Loucy (cell line): ENCODE data around the gene SH3RF3.

Experiments used
- H2AFZ ChIP-seq: fragments of 200-600 bp; sonication (generic); 2 replicates; pipeline ENCODE4 v1.6.0; 2016; ENCODE audit warnings: antibody characterized with exemption, mild to moderate bottlenecking, low read length, moderate library complexity
- H3F3A ChIP-seq: fragments of 200-600 bp; 2 replicates; pipeline ENCODE4 v1.6.0; 2016; ENCODE audit warnings: antibody characterized with exemption, low read depth, mild to moderate bottlenecking
- H3K27me3 ChIP-seq: fragments of 200-600 bp; sonication (generic); 2 replicates; pipeline ENCODE4 v1.6.1; 2014; ENCODE audit warnings: low read length, mild to moderate bottlenecking; ENCODE audit not compliant: insufficient read depth, poor library complexity, severe bottlenecking
- H3K36me3 ChIP-seq: fragments of 200-600 bp; sonication (generic); 2 replicates; pipeline ENCODE4 v1.6.1; 2016; ENCODE audit warnings: low read length; ENCODE audit not compliant: insufficient read depth
- H3K4me1 ChIP-seq: fragments of 200-600 bp; sonication (generic); 2 replicates; pipeline ENCODE4 v1.5.1; 2014; ENCODE audit warnings: low read length, mild to moderate bottlenecking; ENCODE audit not compliant: insufficient read depth, poor library complexity, severe bottlenecking
- H3K4me2 ChIP-seq: fragments of 200-600 bp; sonication (generic); 2 replicates; pipeline ENCODE4 v1.6.0; 2014; ENCODE audit warnings: antibody characterized with exemption, low read length, low read depth, mild to moderate bottlenecking; ENCODE audit not compliant: poor library complexity, severe bottlenecking
- H3K4me3 ChIP-seq: fragments of 200-600 bp; sonication (generic); 2 replicates; pipeline ENCODE4 v1.5.1; 2014; ENCODE audit warnings: low read length, mild to moderate bottlenecking, mixed read lengths; ENCODE audit not compliant: poor library complexity, severe bottlenecking
- H3K79me2 ChIP-seq: fragments of 200-600 bp; sonication (generic); 2 replicates; pipeline ENCODE4 v1.6.1; 2014; ENCODE audit warnings: low read length; ENCODE audit not compliant: insufficient read depth
- H3K9ac ChIP-seq: fragments of 200-600 bp; sonication (generic); 2 replicates; pipeline ENCODE4 v1.6.0; 2014; ENCODE audit warnings: mild to moderate bottlenecking, low read depth, low read length, moderate library complexity; ENCODE audit not compliant: poor library complexity, severe bottlenecking
- H3K9me2 ChIP-seq: fragments of 200-600 bp; sonication (generic); replicated peaks from 2 replicates; pipeline ENCODE4 v1.6.1; 2016; ENCODE audit warnings: low read depth, low read length, mixed read lengths
- H3K9me3 ChIP-seq: fragments of 200-600 bp; sonication (generic); 2 replicates; pipeline ENCODE4 v1.6.1; 2014; ENCODE audit warnings: mild to moderate bottlenecking, antibody characterized with exemption, low read length, low read depth; ENCODE audit not compliant: insufficient read depth
- H4K20me1 ChIP-seq: fragments of 200-600 bp; sonication (generic); 2 replicates; pipeline ENCODE4 v1.6.0; 2014; ENCODE audit warnings: antibody characterized with exemption, low read length, mild to moderate bottlenecking; ENCODE audit not compliant: insufficient read depth, poor library complexity, severe bottlenecking
- EZH2phosphoT487 ChIP-seq: fragments of 200-600 bp; IDR thresholded peaks from 2 replicates; pipeline ENCODE4 v1.6.1; 2018; ENCODE audit warnings: antibody characterized with exemption, mild to moderate bottlenecking, moderate library complexity, borderline replicate concordance
- TF ChIP-seq, protein P1 (sequence below): fragments of 200-600 bp; sonication (generic); conservative IDR thresholded peaks from 2 replicates; pipeline ENCODE4 v1.5.1; 2014; ENCODE audit warnings: mild to moderate bottlenecking, antibody characterized with exemption, low read length

The SH3RF3 gene

DNA sequence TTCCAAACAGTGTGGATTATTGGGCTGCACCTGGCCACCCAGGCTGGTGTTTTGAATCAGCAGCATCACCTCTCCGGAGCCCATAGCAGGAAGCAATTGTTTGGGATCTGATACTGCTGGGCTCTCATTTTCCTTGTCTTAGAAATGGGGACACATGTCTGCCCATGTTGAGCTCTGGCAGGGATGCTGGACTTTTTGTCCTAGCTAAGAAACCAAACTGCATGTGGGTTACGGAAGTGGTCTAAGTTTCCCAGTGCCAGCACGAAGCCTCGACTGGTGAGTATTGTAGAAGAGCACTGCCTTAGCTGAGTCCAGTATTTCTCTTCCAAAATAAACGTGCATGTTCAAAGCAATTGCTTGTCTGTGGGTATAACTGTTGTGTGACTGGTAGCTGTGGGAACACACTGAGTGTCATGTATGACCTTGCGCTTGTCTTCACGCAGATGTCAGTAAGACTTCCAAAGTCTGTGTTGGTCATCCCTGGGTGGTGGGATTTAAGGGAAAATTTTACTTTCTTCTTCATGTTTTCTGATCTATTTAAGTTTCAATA, 43.6 kb downstream of the SH3RF3 start:
- peaks cover 46% of the 10 kb centered on the region; the same call in 1 of the 2 replicates for H3K79me2 ChIP-seq
- H3K9me2 ChIP-seq = no peaks in the 10 kb centered on the region
- H3K9me3 ChIP-seq = peaks cover 4% of the 10 kb centered on the region; the same call in 1 of the 2 replicates
- no peak overlapping the region for H3K4me2 ChIP-seq
- H3K4me3 ChIP-seq = no peak overlapping the region
- H3K4me1 ChIP-seq = peaks cover 24% of the 10 kb centered on the region
- H3K27me3 ChIP-seq = no peaks in the 10 kb centered on the region
- no peaks in the 10 kb centered on the region for H3K36me3 ChIP-seq
- no peaks in the 10 kb centered on the region for H3F3A ChIP-seq
- H2AFZ ChIP-seq = no peak overlapping the region
- TF ChIP-seq, protein P1, sequence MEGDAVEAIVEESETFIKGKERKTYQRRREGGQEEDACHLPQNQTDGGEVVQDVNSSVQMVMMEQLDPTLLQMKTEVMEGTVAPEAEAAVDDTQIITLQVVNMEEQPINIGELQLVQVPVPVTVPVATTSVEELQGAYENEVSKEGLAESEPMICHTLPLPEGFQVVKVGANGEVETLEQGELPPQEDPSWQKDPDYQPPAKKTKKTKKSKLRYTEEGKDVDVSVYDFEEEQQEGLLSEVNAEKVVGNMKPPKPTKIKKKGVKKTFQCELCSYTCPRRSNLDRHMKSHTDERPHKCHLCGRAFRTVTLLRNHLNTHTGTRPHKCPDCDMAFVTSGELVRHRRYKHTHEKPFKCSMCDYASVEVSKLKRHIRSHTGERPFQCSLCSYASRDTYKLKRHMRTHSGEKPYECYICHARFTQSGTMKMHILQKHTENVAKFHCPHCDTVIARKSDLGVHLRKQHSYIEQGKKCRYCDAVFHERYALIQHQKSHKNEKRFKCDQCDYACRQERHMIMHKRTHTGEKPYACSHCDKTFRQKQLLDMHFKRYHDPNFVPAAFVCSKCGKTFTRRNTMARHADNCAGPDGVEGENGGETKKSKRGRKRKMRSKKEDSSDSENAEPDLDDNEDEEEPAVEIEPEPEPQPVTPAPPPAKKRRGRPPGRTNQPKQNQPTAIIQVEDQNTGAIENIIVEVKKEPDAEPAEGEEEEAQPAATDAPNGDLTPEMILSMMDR = no peak
- no peak for TF ChIP-seq EZH2phosphoT487
- H3K9ac ChIP-seq = no peak overlapping the region
- no peaks in the 10 kb centered on the region for H4K20me1 ChIP-seq

DNA sequence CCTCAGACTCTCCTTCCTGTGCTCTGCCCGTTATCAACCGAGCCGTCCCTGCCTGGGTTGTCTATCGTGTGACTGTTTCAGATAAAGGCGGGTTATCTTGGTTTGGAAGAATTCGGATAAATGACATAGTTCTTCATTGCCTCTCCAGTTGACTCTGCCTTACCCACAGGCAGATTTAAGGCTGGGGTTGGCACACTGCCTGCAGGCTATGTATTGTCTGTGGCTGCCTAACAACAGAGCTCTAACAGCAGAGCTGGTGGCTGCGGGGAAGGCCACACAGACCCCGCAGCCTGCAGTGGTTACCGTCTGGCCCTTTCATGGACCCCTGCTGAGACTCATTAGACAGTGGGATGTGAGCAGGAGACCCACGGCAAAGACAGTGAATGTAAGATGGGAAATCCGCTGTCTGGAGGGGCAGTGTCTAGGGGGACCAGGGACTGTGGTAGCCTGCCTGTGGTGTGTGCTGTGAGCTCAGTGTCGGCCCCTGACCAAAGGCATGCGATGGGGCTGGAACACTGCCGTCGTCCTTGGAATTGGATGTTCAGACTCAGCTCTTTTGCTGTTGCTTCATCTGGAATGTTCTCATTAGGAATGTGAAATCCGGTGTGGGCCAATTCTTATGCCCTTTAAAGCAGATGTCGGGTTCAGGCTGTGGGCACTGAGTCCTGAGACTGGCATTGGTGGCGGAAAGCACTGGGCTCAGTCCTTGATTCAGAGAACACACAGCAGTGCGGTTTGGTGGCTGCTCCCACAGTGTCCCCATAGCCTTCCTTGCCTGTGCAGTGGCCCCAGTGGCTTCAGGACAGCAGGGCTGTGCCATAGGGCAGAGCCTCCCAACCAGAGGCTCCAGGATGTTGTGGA, 44.5 kb downstream of the SH3RF3 start:
- Histone ChIP-seq H3K9ac (peak overlapping the region; percentile 20), H3K36me3 (no peaks in the 10 kb centered on the region), H3K4me3 (no peak overlapping the region), H3F3A (no peaks in the 10 kb centered on the region), H3K9me2 (no peaks in the 10 kb centered on the region), H3K27me3 (no peaks in the 10 kb centered on the region), H3K79me2 (peaks cover 47% of the 10 kb centered on the region; the same call in 1 of the 2 replicates), H3K4me2 (peak overlapping the region; percentile 37), H3K4me1 (peaks cover 27% of the 10 kb centered on the region), H3K9me3 (peaks cover 4% of the 10 kb centered on the region; the same call in 1 of the 2 replicates), H4K20me1 (no peaks in the 10 kb centered on the region), H2AFZ (no peak overlapping the region)
- TF ChIP-seq EZH2phosphoT487 = no peak
- TF ChIP-seq, protein P1 = no peak

DNA sequence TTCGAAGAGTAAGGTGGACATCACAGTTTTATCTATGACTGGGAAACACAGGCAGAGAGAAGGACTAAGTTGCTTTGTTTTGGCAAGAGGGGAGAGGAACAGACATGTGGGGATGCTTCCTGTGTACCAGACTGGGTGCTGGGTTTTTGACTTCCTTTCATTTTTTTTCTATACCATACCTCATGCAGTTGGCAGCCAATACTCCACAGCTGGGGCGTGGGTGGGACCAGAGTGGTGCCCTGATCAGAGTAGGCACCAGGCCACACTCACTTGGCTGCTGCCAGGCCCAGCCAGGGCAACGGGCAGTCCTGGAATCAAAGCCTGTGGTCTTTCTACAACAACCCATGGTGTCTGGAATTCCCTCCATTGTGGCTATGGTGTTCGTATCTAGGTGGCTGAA, 45.2 kb downstream of the SH3RF3 start:
- Histone ChIP-seq H3K4me2 (peak overlapping the region; percentile 37), H3K9me3 (peaks cover 4% of the 10 kb centered on the region; the same call in 1 of the 2 replicates), H3K27me3 (no peaks in the 10 kb centered on the region), H3K4me3 (no peak overlapping the region), H3K9ac (peak overlapping the region; percentile 20), H4K20me1 (no peaks in the 10 kb centered on the region), H3K36me3 (no peaks in the 10 kb centered on the region), H3K9me2 (no peaks in the 10 kb centered on the region), H3K79me2 (peaks cover 50% of the 10 kb centered on the region; the same call in 1 of the 2 replicates), H2AFZ (no peak overlapping the region), H3F3A (no peaks in the 10 kb centered on the region), H3K4me1 (peaks cover 23% of the 10 kb centered on the region)
- TF ChIP-seq EZH2phosphoT487 = no peak
- TF ChIP-seq, protein P1 = no peak
